ENCODE data around the gene TRIM16.
"Not testable (repeated sequence)": the region's sequence is repeated elsewhere in the genome, so short reads cannot be mapped to it uniquely, and the experiment has no call there.

DNA sequence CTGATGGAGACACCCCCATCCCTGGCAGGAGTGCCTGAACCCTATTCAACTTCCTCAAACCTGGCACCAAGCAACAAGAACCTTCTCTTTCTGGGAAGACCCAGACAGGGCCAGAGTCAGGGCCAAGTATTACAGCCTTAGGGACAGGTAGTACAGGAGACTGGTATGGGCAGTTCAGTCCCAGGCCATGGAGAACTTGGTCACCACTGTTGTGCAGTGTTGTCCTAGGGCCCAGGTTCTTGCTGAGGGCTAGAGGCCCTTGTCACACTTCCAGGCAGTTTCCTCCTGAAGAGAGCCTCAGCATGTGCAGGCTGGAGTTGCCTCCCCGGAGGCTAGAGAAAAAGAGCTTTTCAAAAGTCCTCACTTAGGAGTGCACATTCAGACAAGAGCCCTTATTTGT, 93.3 kb downstream of the TRIM16 start:
- TF ChIP-seq CTCF, EZH2phosphoT487, EZH2 (IDR thresholded peaks at IDR 0.05): not testable (repeated sequence)

Measured in neural progenitor cell (in vitro differentiated cells).